Heart left ventricle (tissue), 13 donors: ENCODE results near the gene ZNF474.

Experiments
- POLR2A ChIP-seq, 2 donors: fragments of 450-650 bp; IDR thresholded peaks; one replicate each; pipeline ENCODE4 v1.6.1; 2017; ENCODE audit warnings: antibody characterized with exemption in 2 of 2, mild to moderate bottlenecking in 2 of 2, moderate library complexity in 2 of 2
- TF ChIP-seq, protein P1 (sequence below), 12 donors: fragments of 200-600 bp; sonication (generic) in 4 of 12; IDR thresholded peaks; one replicate each; pipeline versions ENCODE4 v1.5.0 to v1.8.0; 2018 to 2022; ENCODE audit warnings: antibody characterized with exemption in 12 of 12, mild to moderate bottlenecking in 5 of 12
- donor health status: ischemic (EF 13 %, LVEDD 7.1; RV severe dilation, severe dysfunction).
- donor health status: DM: no; HTN: yes; CAD: no.
- donor health status: DM: no; HTN: no; CAD: no.
- donor health status: ischemic (EF 25% LVEDD 6.9; RV normal size, moderate dysfunction).
- donor health status: ischemic (EF 25% LVEDD 5.7; RV mildly dilated, moderate dysfunction).
- donor health status: ischemic (EF 35%, LVEDD 5.7; RV mildly dilated, moderate dysfunction).
- donor health status: nonischemic (EF 11% LVEDD 7.7; RV severe dilation, severe dysfunction).
- donor health status: DM: yes; HTN: yes; CAD: no.
- donor health status: PGD.
- donor health status: ischemic (EF 29% LVEDD 5.4; RV normal size, mild dysfunction).
- donor health status: nonischemic (EF 23%, LVEDD 6.1; RV moderate dilation, normal function).

DNA sequence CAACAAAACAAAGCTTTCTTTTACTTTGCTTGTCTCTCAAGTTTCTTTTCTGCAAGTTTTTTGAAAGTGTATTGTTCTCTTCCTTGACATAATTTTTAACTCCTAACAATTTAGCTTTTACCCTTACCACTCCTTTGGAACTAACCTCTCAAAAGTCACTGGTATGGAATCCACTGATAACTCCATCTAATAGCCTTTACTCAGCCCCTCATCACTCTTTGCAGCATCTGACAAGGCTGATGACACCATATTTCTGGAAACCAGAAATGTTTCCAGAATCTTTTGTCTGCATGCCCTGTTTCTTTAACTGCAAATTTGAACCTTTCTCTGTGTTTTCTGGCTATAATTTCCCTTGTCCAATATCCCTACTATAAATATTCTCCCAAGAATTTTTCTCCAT, 46.5 kb downstream of the ZNF474 start:
- TF ChIP-seq, protein P1, sequence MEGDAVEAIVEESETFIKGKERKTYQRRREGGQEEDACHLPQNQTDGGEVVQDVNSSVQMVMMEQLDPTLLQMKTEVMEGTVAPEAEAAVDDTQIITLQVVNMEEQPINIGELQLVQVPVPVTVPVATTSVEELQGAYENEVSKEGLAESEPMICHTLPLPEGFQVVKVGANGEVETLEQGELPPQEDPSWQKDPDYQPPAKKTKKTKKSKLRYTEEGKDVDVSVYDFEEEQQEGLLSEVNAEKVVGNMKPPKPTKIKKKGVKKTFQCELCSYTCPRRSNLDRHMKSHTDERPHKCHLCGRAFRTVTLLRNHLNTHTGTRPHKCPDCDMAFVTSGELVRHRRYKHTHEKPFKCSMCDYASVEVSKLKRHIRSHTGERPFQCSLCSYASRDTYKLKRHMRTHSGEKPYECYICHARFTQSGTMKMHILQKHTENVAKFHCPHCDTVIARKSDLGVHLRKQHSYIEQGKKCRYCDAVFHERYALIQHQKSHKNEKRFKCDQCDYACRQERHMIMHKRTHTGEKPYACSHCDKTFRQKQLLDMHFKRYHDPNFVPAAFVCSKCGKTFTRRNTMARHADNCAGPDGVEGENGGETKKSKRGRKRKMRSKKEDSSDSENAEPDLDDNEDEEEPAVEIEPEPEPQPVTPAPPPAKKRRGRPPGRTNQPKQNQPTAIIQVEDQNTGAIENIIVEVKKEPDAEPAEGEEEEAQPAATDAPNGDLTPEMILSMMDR (IDR thresholded peaks at IDR 0.05): no peak
- no peak for TF ChIP-seq POLR2A (IDR thresholded peaks at IDR 0.05)
